Measurements from ENCODE around the gene HSPA12A.

The HSPA12A gene

GRCh38 chr10:116631871-116632295 lies 110.5 kb downstream of the HSPA12A start:
- H3K4me3 ChIP-seq: no peak overlapping the region
- H3K9me3 ChIP-seq (replicated peaks in 1 of 11): peaks cover 0 to 12% (median 8%) of the 10 kb centered on the region in 11 experiments; a peak in 11 of 22 replicates
- H3K4me1 ChIP-seq: no peaks in the 10 kb centered on the region
- 0 out of 22 replicates have a peak, but pooled peaks cover 0 to 6% (median 0%) of the 10 kb centered on the region in 11 experiments for H3K27me3 ChIP-seq
- no peaks in the 10 kb centered on the region for H3K36me3 ChIP-seq
- no peaks in the 10 kb centered on the region for H4K20me1 ChIP-seq
- no peak overlapping the region for H3K9ac ChIP-seq
- no peak overlapping the region for H3K4me2 ChIP-seq
- no peak overlapping the region for H3K27ac ChIP-seq
- no peak for TF ChIP-seq Cebpa-rat (IDR thresholded peaks at IDR 0.05)

GRCh38 chr10:116630020-116630419 lies 112.3 kb downstream of the HSPA12A start:
- Histone ChIP-seq H3K27me3 (no peaks in the 10 kb centered on the region), H3K4me1 (no peaks in the 10 kb centered on the region), H3K4me3 (no peak overlapping the region), H3K9ac (no peak overlapping the region), H3K9me3 (replicated peaks in 1 of 11) (peaks cover 0 to 16% (median 8%) of the 10 kb centered on the region in 11 experiments; a peak in 11 of 22 replicates), H4K20me1 (no peaks in the 10 kb centered on the region), H3K36me3 (no peaks in the 10 kb centered on the region), H3K27ac (no peak overlapping the region), H3K4me2 (no peak overlapping the region)
- no peak for TF ChIP-seq Cebpa-rat (IDR thresholded peaks at IDR 0.05)

GRCh38 chr10:116629340-116629739 lies 113.0 kb downstream of the HSPA12A start:
- no peak overlapping the region for H3K9ac ChIP-seq
- no peaks in the 10 kb centered on the region for H4K20me1 ChIP-seq
- H3K27me3 ChIP-seq: no peaks in the 10 kb centered on the region
- H3K4me2 ChIP-seq: no peak overlapping the region
- no peaks in the 10 kb centered on the region for H3K4me1 ChIP-seq
- H3K36me3 ChIP-seq: no peaks in the 10 kb centered on the region
- no peak overlapping the region for H3K4me3 ChIP-seq
- H3K9me3 ChIP-seq (replicated peaks in 1 of 11): peaks cover 0 to 16% (median 8%) of the 10 kb centered on the region in 11 experiments; a peak in 11 of 22 replicates
- no peak overlapping the region for H3K27ac ChIP-seq
- TF ChIP-seq Cebpa-rat (IDR thresholded peaks at IDR 0.05): no peak

GRCh38 chr10:116627386-116627933 lies 114.9 kb downstream of the HSPA12A start:
- TF ChIP-seq Cebpa-rat (IDR thresholded peaks at IDR 0.05): no peak
- Histone ChIP-seq H4K20me1 (no peaks in the 10 kb centered on the region), H3K4me3 (no peak overlapping the region), H3K36me3 (no peaks in the 10 kb centered on the region), H3K4me2 (no peak overlapping the region), H3K4me1 (no peaks in the 10 kb centered on the region), H3K27me3 (no peaks in the 10 kb centered on the region), H3K9ac (no peak overlapping the region), H3K9me3 (replicated peaks in 1 of 11) (peaks cover 0 to 16% (median 8%) of the 10 kb centered on the region in 11 experiments; a peak in 11 of 22 replicates), H3K27ac (no peak overlapping the region)

- no peaks in the 10 kb centered on the region for H3K36me3 ChIP-seq
- H3K9ac ChIP-seq: no peak overlapping the region
- TF ChIP-seq Cebpa-rat (IDR thresholded peaks at IDR 0.05): no peak
- no peaks in the 10 kb centered on the region for H4K20me1 ChIP-seq
- peaks cover 0 to 16% (median 8%) of the 10 kb centered on the region in 11 experiments; a peak in 11 of 22 replicates for H3K9me3 ChIP-seq (replicated peaks in 1 of 11)
- no peaks in the 10 kb centered on the region for H3K4me1 ChIP-seq
- H3K4me2 ChIP-seq: no peak overlapping the region
- H3K4me3 ChIP-seq: no peak overlapping the region
- H3K27me3 ChIP-seq: no peaks in the 10 kb centered on the region
- no peak overlapping the region for H3K27ac ChIP-seq
These were observed 115.6 kb downstream of the HSPA12A start for GRCh38 chr10:116626815-116627214.

GRCh38 chr10:116625845-116626244 lies 116.5 kb downstream of the HSPA12A start:
- Histone ChIP-seq H3K9ac (no peak overlapping the region), H4K20me1 (no peaks in the 10 kb centered on the region)

GRCh38 chr10:116621934-116622655 lies 120.3 kb downstream of the HSPA12A start:
- no peaks in the 10 kb centered on the region for H4K20me1 ChIP-seq
- no peaks in the 10 kb centered on the region for H3K4me1 ChIP-seq
- H3K36me3 ChIP-seq: no peaks in the 10 kb centered on the region
- H3K27ac ChIP-seq: no peak overlapping the region
- H3K9ac ChIP-seq: no peak overlapping the region
- no peak for TF ChIP-seq Cebpa-rat (IDR thresholded peaks at IDR 0.05)
- H3K4me2 ChIP-seq: no peak overlapping the region
- peaks cover 0 to 6% (median under 1%) of the 10 kb centered on the region in 11 experiments; a peak in 1 of 22 replicates for H3K9me3 ChIP-seq (replicated peaks in 1 of 11)
- H3K4me3 ChIP-seq: no peak overlapping the region
- no peaks in the 10 kb centered on the region for H3K27me3 ChIP-seq

More at GRCh38 chr10:116625845-116626244, 116.5 kb downstream of the HSPA12A start:
- Histone ChIP-seq H3K4me2 (no peak overlapping the region), H3K4me1 (no peaks in the 10 kb centered on the region), H3K27me3 (no peaks in the 10 kb centered on the region), H3K27ac (no peak overlapping the region), H3K36me3 (no peaks in the 10 kb centered on the region), H3K4me3 (no peak overlapping the region), H3K9me3 (replicated peaks in 1 of 11) (peaks cover 0 to 16% (median 8%) of the 10 kb centered on the region in 11 experiments; a peak in 11 of 22 replicates)
- TF ChIP-seq Cebpa-rat (IDR thresholded peaks at IDR 0.05): no peak

- Histone ChIP-seq H3K9me3 (replicated peaks in 1 of 11) (no peaks in the 10 kb centered on the region), H3K4me2 (no peak overlapping the region), H3K4me1 (no peaks in the 10 kb centered on the region), H3K36me3 (no peaks in the 10 kb centered on the region), H3K4me3 (no peak overlapping the region), H3K27me3 (no peaks in the 10 kb centered on the region), H4K20me1 (no peaks in the 10 kb centered on the region), H3K9ac (no peak overlapping the region), H3K27ac (no peak overlapping the region)
- TF ChIP-seq Cebpa-rat (IDR thresholded peaks at IDR 0.05): no peak
These were observed 120.9 kb downstream of the HSPA12A start for GRCh38 chr10:116621476-116621875.

Data from BLaER1 treated with 17β-estradiol and CSF1 and Interleukin-3, amounts not matched to agents 10 nM and 100 nM (cell line).